ENCODE results near the gene CPB2.
A peak's percentile ranks its signal among the peaks of the same experiment; 100 is the strongest.

The CPB2 gene

DNA sequence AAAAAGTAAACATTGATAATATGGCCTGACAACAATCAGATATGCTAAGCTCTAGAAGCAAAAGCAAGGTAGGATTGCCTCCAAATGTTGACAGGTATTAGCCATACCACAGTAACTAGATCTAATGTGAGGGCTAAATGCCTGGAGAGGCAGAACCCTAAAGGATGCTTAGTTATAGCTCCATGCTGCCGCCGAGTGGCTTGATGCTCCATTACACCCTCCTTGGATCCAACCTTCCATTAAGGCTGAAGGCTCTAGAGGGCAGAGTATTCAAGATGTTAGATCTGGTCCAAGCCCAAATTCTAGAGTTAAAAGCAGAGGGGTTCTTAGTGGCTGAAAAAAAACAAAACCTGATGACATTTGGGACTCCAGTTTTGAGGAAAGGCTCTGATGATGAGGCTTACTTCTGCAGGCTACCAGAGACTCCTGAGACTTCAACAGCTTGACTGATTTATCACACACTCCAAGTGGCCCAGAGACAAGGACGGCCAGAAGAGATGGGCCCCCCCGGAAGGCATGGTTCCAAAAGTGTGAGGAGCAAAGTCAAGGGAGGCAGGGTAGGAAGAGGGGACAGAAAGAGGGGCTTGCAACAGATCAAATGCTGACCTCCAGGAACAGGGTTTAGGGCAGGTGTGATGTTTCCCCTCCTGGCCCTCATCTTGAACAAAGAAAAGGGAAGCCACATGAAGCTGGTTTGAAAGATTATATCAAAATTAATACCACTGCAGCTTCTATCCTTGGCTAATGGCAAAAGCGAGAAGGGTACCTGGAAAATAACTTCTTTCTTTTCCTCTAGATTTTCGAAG, 21.9 kb upstream of the CPB2 start:
- peak; percentile 28 for DNase-seq

DNA sequence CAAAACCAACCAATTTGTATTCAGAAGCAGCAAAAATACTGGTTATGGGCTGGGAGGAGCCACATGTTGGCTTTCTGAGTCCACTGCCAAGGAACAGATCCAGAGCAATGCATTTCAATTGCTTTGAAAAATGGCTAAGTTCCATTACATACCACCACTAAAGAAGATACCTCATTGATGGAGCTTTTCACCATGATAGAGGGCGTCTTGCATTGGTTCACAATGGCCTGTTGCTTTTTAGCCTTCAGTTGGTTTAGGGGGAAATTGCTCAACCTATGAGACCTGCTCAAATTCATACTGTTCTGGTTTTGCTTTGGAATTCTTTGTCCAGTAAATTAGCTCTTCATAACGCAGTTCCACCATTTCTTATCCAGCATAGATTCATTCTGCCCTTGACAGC, 21.2 kb upstream of the CPB2 start:
- no peak for DNase-seq

DNA sequence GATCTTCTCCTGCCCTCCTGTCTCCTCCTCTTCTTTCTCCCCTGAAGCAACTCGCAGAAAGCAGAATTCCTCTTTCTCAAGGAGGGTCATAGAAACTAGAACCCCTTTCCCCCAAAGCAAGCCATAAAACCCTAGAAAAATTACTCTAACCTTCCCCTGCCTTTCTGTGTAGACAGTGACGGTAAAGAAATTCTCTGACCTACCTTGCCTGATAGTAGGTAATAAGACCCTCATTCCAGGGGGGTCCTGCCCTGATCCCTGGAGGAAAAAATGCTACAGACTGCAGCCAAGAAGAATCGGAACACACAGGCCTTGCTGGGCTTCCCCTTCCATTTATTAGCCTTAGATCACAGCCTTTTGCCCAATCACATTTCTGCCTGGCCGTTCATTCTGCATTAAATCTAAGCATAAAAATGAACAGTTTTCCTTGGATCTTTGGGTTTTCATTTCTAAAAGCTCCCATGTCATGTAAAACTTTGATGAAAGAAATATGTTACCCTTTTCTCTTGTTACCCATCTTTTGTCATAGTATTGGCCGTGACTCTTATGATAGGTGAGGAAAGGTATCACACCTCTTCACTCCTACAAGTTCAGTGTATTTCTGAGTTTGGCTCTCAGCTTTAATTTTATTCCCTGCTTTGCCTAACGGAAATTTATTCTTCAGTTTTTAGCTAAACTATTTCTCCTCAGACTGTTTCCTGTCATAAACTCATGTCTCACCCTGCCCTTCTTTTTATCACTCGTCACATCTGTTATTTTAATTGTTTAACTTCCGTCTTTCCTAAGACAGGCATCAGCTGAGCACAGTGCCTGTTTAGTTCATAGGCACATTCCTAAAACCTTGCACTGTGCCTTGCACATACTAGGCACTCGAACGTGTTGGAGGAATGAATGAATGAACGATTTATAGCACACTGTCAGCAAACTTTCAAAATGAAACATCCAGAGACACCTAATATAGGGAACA, 20.4 kb upstream of the CPB2 start:
- DNase-seq: no peak

DNA sequence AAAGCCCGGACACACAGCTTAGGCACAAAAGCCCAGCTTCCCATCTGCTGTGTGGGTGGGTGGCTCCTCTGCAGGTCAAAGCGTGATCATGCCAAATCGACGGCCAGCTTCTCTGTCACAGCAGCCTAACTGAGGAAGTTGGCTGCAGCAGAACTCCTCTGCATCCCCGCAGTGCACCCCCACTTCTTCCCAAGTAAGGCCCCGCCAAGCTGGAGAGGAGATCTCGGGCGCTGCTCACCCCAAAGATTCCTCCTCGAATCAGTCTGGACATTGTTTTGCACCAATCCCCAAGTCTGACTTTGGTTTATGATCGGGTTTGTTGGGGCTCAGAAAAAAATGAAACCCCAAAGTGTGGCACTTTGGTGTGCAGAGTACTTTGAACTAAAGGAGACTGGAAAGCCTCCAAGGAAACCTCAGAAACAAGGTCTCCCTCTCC, 19.7 kb upstream of the CPB2 start:
- no peak for DNase-seq

DNA sequence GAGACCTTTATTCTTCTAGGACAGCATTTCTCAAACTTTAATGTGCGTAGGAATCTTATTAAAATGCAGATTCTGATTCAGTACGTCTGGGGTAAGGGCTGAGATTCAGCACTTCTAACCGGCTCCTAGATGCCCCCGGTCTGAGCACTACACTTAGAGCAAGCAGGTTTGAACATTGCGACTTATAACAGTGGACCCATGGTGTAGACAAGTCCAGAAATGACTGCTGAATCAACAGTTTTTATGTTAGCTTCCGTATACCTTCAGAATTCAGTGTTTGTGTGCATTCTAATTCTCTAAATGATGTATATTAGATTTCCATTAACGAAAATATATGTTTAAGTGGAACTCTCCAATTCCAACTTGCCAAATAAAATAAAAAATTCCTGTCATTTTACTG, 17.5 kb upstream of the CPB2 start:
- DNase-seq: no peak

DNA sequence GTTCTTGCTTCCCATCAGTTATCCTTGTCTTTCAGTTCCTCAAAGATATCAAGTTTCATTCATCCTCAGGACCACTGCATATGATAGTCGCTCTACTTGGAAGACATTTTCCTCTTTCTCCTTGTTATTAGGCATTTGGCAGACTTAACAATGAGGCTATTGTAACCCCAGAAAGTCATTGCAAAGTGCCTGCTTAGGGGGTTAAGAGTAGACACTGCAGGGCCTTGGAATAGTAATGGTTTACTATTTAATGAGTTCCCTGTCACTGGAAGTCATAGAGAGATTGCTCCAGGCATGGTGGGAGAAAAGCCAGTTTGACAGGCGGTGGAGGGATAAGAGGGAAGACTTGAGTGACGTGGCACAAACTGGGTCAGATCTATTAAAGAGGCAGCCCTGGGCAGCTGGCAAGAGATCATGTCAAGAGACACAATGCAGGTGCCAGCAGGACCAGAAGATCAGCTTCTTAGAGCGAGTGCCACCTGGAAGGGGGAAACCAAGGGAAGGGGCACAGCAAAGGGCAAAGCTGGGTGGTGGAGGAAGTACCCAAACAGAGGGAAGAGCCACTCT, 16.8 kb upstream of the CPB2 start:
- DNase-seq: no peak

DNA sequence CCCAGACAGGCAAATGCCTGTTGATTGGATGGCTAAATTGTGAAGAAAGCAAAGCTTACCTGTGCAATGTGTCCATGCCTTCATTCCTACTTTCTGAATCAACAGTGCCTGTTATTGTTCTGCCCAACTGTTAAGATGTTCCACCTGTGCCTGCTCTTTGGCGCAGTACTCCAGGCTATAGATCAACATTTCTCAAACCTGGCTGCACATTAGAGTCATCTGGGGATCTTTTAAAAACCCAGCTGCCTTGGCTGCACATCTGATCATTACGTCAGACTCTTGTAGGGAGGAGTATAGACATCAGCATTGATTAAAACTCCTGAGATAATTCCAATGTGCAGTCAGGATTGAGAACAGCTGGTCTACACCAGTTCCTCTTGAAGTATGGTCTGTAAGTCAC, 16.2 kb upstream of the CPB2 start:
- DNase-seq: no peak

DNA sequence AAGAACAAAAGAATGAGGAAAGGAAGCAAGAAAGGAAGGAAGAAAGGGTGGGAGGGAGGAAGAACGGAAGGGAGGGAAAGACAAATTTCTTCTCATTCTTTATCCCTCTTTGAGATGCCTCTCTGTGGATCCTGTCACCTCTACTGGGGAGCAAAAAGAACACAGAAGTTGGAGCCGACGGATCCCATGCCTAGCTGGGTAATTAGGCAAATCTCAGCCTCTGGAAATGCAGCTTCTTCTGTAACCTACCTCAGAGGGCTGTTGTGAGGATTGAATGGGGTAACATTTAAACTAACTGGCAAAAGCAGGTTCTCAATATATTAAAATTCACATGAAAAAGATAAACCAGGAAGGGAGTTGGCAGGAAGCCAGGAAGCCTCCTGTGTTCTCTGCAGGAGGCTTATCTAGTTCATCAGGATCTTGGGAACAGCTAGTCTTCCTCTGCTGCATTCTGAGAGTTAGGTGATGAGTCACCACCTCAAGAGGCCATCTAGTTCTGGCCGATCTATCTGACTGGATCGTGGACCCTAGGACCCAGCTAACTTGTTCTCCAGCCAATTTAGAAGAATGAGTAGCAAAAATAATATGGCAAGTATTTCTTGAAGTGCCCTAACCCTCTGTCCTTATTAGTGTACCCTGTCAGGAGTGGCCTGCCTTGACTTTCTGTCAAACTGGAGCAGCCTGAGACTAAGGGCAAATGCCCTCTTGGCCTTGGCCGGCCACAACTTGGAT, 15.2 kb upstream of the CPB2 start:
- no peak for DNase-seq

DNA sequence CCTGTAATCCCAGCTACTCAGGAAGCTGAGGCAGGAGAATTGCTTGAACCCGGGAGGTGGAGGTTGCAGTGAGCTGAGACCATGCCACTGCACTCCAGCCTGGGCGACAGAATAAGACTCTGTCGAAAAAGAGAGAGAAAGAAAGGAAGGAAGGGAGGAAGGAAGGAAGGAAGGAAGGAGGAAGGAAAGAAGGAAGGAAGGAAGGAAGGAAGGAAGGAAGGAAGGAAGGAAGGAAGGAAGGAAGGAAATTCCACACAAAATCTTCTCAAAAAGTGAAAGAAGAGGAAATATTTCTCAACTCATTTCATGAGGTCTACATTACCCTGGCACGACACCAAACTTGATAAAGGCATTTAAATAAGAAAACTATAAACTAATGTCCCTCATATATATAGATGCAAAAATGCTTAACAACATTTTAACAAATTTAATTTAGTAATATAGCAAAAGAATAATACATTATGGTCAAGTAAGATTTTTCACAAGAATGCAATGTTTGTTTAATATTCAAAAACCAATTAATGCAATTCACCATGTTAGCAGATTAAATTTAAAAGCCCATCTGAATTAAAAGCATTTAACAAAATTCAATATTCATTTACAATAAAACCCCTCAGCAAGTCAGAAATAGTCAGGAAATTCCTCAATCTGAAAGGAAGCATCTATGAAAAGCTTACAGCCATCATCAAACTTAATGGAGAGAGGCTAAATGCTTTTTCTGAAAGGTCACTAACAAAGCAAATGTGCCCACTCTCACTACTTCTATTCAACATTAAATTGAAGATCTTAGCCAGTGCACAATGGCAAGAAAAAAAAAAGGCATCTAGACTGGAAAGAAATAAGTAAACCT, 12.0 kb upstream of the CPB2 start:
- DNase-seq: no peak

DNA sequence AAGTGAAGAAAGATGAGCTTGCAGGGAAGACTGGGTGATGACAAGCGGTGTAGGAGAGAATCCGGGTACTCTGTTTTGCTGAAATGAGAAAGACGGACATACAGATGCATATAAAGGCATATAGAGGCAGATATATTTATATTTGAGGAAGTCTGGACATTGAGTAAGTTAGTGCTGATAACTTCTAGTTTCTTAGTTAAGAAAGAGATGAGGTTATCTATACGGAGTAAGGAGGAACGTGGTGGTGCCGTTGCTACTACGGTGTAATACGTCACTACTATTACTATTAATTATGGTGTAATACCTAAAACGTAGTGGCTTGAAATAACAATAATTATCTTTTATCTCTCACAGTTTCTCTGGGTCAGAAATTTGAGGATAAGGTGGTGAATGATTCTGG, 9.8 kb upstream of the CPB2 start:
- no peak for DNase-seq

DNA sequence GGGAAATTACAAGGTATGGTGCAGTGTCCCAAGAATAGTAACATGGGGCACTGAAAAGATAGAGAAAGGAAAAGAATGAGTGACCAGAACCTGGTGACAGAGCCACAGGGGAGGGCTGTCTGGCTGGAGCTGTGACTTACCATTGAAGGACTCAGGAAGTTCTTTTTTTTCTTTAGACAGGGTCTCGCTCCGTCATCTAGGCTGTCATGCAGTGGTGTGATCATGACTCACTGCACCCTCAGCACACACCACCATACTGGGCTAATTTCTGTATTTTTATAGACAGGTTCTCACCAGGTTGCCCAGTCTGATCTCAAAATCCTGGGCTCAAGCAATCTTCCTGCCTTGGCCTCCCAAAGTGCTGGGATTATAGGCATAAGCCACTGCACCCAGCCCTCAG, 8.8 kb upstream of the CPB2 start:
- no peak for DNase-seq

DNA sequence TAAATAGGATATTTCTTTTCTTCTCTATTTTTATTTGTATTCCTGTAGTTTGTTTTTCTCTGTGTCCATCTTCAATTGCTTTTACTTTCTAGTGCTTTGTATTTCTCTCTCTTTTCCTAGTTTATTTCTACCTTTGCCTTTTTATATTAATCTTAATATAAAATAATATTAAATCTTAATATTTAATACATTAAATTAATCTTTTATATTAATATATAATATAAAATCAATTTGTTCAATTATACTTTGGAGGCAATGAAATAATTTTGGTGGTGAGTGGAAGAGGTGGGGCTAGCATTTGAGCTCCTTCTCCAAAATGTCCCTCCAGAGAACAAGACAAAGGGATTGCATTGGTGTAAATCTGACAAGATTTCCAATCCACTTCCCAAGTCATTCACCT, 6.3 kb upstream of the CPB2 start:
- DNase-seq: no peak

DNA sequence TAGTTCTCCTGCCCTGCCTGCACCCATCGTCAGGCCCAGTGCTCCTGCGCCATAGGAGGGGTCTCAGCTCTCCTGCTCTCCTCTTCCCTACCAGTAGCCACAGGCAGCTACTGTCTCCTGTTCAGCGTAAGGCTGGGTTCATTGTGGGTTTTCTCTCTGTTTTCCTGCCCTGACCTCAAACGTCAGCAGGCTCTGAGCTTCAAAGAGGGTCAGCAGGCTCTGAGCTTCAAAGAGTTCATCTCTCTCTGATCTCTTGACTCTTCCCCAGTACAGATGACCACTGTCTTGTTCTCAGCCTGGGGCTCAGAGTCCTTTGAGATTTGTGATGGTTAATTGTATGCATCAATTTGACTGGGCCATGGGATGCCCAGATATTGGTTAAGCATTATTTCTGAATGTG, 4.6 kb upstream of the CPB2 start:
- DNase-seq: no peak

DNA sequence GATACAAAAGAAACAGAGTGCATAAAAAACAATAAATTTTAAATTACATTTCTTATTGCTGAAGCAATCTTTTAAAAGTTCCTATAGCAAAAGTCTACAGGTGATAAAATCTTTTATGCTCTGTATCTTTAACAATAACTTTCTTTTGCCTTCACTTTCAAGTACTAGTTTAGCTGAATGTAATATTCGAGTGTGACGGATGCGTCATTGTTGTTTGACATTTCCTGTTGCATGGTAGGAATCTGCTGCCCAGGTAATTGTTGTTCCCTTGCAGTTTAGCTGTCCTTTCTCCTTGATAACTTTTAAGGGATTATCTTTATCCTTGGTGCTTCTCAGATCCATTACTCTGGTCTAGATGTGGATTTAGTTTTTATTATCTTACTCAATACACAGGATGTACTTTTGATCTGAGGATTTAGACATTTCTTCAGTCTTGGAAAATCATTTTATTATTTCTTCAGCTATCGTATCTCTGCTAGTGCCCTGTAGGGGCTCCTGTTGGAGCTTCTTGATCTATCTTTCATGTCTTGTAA, 2.1 kb upstream of the CPB2 start:
- no peak for DNase-seq

DNA sequence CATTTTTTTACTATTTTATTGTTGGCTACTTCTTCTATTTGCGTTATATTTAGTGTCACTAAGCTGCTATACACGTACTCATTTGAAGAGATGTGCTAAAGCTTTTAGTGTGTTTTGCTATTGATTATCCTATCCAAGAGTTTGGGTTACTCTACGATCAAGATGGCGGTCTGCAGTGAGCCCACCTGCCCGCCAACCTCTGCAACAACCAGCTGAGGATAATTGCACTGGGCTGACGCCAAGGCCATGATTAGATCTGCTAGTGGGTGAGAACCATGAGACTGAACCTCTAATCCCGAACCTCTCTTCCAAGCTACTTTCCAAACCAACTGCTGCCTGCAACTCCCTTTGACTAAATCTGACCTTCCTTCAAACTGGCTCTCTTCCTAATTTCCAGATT, 1.8 kb downstream of the CPB2 start:
- DNase-seq: no peak

DNA sequence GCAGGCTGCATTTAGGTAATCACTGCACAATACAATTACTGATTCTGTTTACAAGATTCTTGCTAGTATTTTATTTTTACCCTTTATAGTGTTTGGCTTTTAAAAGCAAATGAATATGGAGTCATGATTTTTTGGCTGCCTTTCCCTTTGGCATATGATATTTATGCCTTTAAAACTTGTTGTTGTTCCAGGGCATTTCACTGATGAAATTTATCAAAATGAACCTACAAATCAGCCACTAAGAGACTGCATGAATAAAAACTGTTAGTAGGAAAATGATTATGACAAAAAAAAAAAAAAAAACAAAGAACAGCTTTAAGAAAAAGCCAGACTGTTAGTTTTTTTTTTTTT, 2.6 kb downstream of the CPB2 start:
- DNase-seq: no peak

DNA sequence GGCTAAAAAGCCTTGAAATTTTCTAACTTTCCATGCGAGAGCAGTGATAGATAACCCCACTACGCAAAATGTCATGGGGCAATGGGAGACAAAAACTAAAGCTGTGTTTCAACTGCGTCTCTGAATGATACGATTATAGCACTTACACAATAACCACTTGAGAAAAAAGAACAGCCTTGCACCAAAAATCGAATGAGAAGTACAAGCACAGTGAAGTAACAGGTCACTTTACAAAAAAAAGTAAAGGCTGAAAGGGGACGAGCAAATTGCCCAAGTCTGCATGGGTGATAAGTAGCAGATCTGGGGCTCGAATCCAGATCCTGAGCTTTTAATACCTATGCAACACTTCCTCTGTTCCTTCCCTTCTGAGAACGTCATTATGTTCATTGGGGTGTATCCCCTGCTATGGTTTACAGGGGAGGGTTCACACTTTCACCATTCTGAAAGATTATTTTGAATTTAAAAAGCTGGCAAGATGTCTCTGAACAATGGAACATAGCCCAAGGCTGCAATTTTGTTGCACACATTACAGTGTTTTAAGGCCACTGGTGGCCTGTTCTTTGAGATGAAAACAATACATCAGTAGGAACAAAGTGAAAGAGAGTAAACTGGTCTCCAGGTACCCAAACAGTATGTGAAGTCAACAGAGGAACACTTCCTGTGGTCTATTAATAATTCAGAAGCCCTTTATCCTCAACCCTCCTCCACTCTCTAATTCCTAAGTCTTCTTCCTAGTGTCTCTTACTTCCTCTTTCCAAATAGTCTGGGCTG, 3.2 kb downstream of the CPB2 start:
- DNase-seq: no peak

DNA sequence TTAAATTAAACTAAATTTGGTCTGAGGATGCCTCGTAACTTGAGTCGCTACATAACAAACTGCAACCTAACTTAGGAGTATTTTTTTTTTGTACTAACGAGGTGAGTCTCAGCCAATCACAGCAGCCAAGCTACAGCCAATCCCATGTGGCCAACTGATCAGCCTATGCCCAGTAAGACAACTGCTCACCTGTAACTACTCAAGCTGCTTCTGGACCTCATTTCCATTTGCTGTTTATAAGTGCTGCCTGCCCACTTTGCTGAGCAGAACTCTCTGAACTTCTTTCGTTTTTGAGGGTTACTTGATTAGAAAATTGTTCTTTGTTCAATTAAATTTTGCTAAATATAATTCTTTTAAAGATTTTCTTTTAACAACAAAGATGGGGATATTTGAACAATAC, 3.8 kb downstream of the CPB2 start:
- DNase-seq: no peak

DNA sequence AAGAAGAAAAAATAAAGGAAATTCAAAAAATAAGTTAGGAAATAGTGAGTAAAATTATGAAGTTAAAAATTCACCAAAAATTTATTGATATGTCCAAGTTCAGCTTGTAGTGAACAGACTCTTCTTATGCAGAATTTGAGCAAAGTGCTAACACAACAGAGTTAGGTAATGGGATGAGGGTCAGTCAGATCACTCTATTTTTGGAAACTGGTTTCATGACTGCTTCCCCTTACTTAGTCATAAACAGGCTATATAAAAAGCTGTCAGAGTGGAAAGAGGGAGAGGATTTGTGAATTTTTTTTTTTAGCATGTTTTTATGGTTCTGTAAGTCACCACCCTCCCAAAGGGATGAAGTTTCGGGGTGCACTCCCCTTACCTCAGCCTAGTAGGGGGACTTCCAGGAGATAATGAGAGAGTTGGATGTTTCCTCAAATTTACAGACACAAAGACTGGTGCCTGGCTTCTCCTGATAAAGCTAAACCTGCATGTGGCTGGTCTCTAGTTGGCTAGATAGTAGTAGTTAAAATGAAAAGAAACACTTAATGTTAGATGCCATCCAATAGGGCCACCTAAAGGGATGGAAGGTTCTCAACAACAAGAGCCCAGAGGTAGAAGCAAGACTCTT, 4.5 kb downstream of the CPB2 start:
- no peak for DNase-seq

DNA sequence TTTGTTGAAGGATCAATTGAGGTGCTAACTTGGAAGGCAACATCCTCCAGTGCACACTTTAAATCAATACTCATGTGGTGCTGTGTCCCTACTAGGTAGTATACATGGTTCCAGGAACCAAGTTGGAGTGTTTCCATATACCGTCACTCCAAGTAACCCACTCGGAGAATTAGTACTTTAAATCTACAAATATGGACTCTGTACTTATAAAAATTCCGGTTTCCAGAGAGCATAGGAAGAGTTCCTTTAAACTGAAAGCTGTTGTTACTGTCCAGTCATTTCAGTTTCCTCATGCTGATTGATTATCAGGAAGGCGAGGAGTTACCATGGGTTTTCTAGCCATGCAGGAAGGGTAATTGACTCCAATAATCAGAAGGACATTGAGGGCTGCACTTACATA, 7.2 kb downstream of the CPB2 start:
- DNase-seq: no peak

All from right kidney (tissue), 1 donor.